Nephron (organoid): ENCODE measurements around the gene LGALS8.
A peak's percentile ranks its signal among the peaks of the same experiment; 100 is the strongest.
"Not testable (repeated sequence)": the region's sequence is repeated elsewhere in the genome, so short reads cannot be mapped to it uniquely, and the experiment has no call there.

Experiments
- H3K27ac Mint-ChIP-seq, 3 experiments: 2 replicates each; pipeline ENCODE4 v1.8.0; 2020; ENCODE audit warnings: mixed read lengths in 3 of 3, mild to moderate bottlenecking in 2 of 3, moderate library complexity in 1 of 3
- H3K27me3 Mint-ChIP-seq: 2 replicates; pipeline ENCODE4 v1.8.0; 2021; ENCODE audit warnings: low read depth, mild to moderate bottlenecking, moderate library complexity, mixed read lengths
- H3K36me3 Mint-ChIP-seq: 2 replicates; pipeline ENCODE4 v1.8.0; 2020; ENCODE audit warnings: low read depth, mixed read lengths
- H3K4me1 Mint-ChIP-seq: 2 replicates; pipeline ENCODE4 v1.8.0; 2020; ENCODE audit warnings: mixed read lengths
- H3K4me3 Mint-ChIP-seq, 3 experiments: 2 replicates each; pipeline ENCODE4 v1.8.0; 2020; ENCODE audit warnings: mild to moderate bottlenecking in 3 of 3, mixed read lengths in 3 of 3, moderate library complexity in 2 of 3
- H3K9me3 Mint-ChIP-seq: 2 replicates; pipeline ENCODE4 v1.8.0; 2020; ENCODE audit warnings: mixed read lengths
- CTCF ChIP-seq, 3 experiments: fragments of 200-600 bp; sonication (generic); IDR thresholded peaks; one replicate each; pipeline ENCODE4 v1.5.0; 2021; ENCODE audit warnings: antibody characterized with exemption in 3 of 3; ENCODE audit not compliant: unreplicated experiment in 3 of 3

Gene LGALS8

GRCh38 chr1:236495467-236496112 is 28.2 kb upstream of the LGALS8 start:
- H3K4me3 Mint-ChIP-seq, result no peak overlapping the region
- H3K4me1 Mint-ChIP-seq, result peaks cover 10% of the 10 kb centered on the region
- TF ChIP-seq CTCF (IDR thresholded peaks at IDR 0.05; ENCODE audit: unreplicated experiment in 3 of 3), result no peak
- no peak overlapping the region for H3K27ac Mint-ChIP-seq
- no peaks in the 10 kb centered on the region for H3K36me3 Mint-ChIP-seq
- no peaks in the 10 kb centered on the region for H3K9me3 Mint-ChIP-seq
- peaks cover 15% of the 10 kb centered on the region for H3K27me3 Mint-ChIP-seq

- Mint-ChIP-seq H3K9me3 (no peaks in the 10 kb centered on the region), H3K27ac (no peak overlapping the region), H3K4me3 (no peak overlapping the region), H3K4me1 (peaks cover 15% of the 10 kb centered on the region), H3K27me3 (peaks cover 8% of the 10 kb centered on the region), H3K36me3 (no peaks in the 10 kb centered on the region)
- TF ChIP-seq CTCF (IDR thresholded peaks at IDR 0.05; ENCODE audit: unreplicated experiment in 3 of 3), result no peak
These were observed 25.9 kb upstream of the LGALS8 start for GRCh38 chr1:236497908-236498307.

- H3K36me3 Mint-ChIP-seq, result no peaks in the 10 kb centered on the region
- no peak overlapping the region for H3K27ac Mint-ChIP-seq
- no peak overlapping the region for H3K4me3 Mint-ChIP-seq
- peaks cover 11% of the 10 kb centered on the region for H3K4me1 Mint-ChIP-seq
- TF ChIP-seq CTCF (IDR thresholded peaks at IDR 0.05; ENCODE audit: unreplicated experiment in 3 of 3), result no peak
- H3K27me3 Mint-ChIP-seq, result peaks cover 4% of the 10 kb centered on the region
- no peaks in the 10 kb centered on the region for H3K9me3 Mint-ChIP-seq
These were observed 22.7 kb upstream of the LGALS8 start for GRCh38 chr1:236501093-236501492.

GRCh38 chr1:236502579-236502971 is 21.2 kb upstream of the LGALS8 start:
- H3K27me3 Mint-ChIP-seq, result peaks cover 7% of the 10 kb centered on the region
- H3K27ac Mint-ChIP-seq, result peak overlapping the region; percentile 93 to 96 (median 95)
- no peak for TF ChIP-seq CTCF (IDR thresholded peaks at IDR 0.05; ENCODE audit: unreplicated experiment in 3 of 3)
- H3K9me3 Mint-ChIP-seq, result no peaks in the 10 kb centered on the region
- H3K36me3 Mint-ChIP-seq, result no peaks in the 10 kb centered on the region
- H3K4me1 Mint-ChIP-seq, result peaks cover 18% of the 10 kb centered on the region
- peak overlapping the region; percentile 74 to 81 (median 75) for H3K4me3 Mint-ChIP-seq

GRCh38 chr1:236502972-236503639 is 20.7 kb upstream of the LGALS8 start:
- no peaks in the 10 kb centered on the region for H3K9me3 Mint-ChIP-seq
- H3K36me3 Mint-ChIP-seq, result no peaks in the 10 kb centered on the region
- H3K27me3 Mint-ChIP-seq, result peaks cover 7% of the 10 kb centered on the region
- peaks cover 19% of the 10 kb centered on the region for H3K4me1 Mint-ChIP-seq
- H3K27ac Mint-ChIP-seq, result peak overlapping the region; percentile 93 to 96 (median 95)
- H3K4me3 Mint-ChIP-seq, result peak overlapping the region; percentile 74 to 81 (median 75)
- TF ChIP-seq CTCF (IDR thresholded peaks at IDR 0.05; ENCODE audit: unreplicated experiment in 3 of 3), result no peak

GRCh38 chr1:236504338-236504737 is 19.4 kb upstream of the LGALS8 start:
- not testable (repeated sequence) for H3K4me3 Mint-ChIP-seq, H3K27me3 Mint-ChIP-seq, H3K9me3 Mint-ChIP-seq, H3K36me3 Mint-ChIP-seq
- H3K4me1 Mint-ChIP-seq, result peaks cover 19% of the 10 kb centered on the region
- H3K27ac Mint-ChIP-seq, result peak overlapping the region; percentile 25 to 80 (median 61)
